ENCODE results near the gene NBEAL2. TPM values are rescaled to one million over a fixed set of nuclear protein-coding genes. Genes with fewer than 3 reads are reported as not detected.
A peak's percentile ranks its signal among the peaks of the same experiment; 100 is the strongest.

The NBEAL2 gene
- total and polyA plus RNA-seq, 2 of the 4 experiments (the other 2 are of a cell fraction) = 2.2 to 12.5 TPM

- Histone ChIP-seq H3K18ac (ENCODE audit: low read depth, low read length) (no peak overlapping the region), H3K9me1 (ENCODE audit: insufficient read depth, low read length) (peaks cover 6% of the 10 kb centered on the region; the same call in 1 of the 2 replicates), H3K9me3 (ENCODE audit: control insufficient read depth, insufficient read depth, low read length) (no peaks in the 10 kb centered on the region), H2AK9ac (replicated peaks; ENCODE audit: low read depth, low read length, poor library complexity) (peak overlapping the region; percentile 34), H2AFZ (replicated peaks; ENCODE audit: low read length, poor library complexity) (no peak overlapping the region), H3K4me2 (ENCODE audit: low read depth, low read length) (no peak overlapping the region), H3K23ac (ENCODE audit: low read depth, low read length) (no peak overlapping the region), H4K20me1 (ENCODE audit: insufficient read depth, low read length) (no peaks in the 10 kb centered on the region), H3K79me1 (ENCODE audit: low read depth in 1 of 2, low read length in 2 of 2) (no peaks in the 10 kb centered on the region), H3K4me1 (ENCODE audit: control insufficient read depth, insufficient read depth, low read length) (peaks cover 5% of the 10 kb centered on the region; the same call in 1 of the 2 replicates), H2BK120ac (ENCODE audit: low read depth, low read length) (no peak overlapping the region), H4K91ac (ENCODE audit: insufficient read depth, low read depth, low read length) (no peak overlapping the region), H2BK15ac (ENCODE audit: low read depth, low read length) (no peak overlapping the region), H2BK20ac (ENCODE audit: low read depth, low read length) (no peak overlapping the region), H4K5ac (ENCODE audit: low read depth, low read length) (no peak overlapping the region), H4K8ac (ENCODE audit: low read depth in 2 of 2, low read length in 2 of 2) (no peak overlapping the region), H3K4me3 (ENCODE audit: insufficient read depth, low read depth, low read length) (no peak overlapping the region), H3K36me3 (ENCODE audit: control insufficient read depth, insufficient read depth, low read length) (peaks cover 4% of the 10 kb centered on the region; the same call in 1 of the 2 replicates), H2BK5ac (ENCODE audit: low read depth, low read length, poor library complexity, severe bottlenecking) (no peak overlapping the region), H3K27me3 (ENCODE audit: control insufficient read depth, insufficient read depth, low read length) (no peaks in the 10 kb centered on the region), H3K56ac (ENCODE audit: extremely low read depth, insufficient read depth, low read length) (no peak overlapping the region), H3K4ac (ENCODE audit: low read depth, low read length) (0 out of 2 replicates have a peak overlapping the region, but pooled peaks have one; percentile 7), H2AK5ac (ENCODE audit: low read depth, low read length) (peak overlapping the region; percentile 57), H3K27ac (ENCODE audit: insufficient read depth, low read length) (no peak overlapping the region), H3K9ac (ENCODE audit: low read depth, low read length) (no peak overlapping the region), H3K14ac (replicated peaks; ENCODE audit: low read depth, low read length) (no peak overlapping the region)
- dilution Hi-C loops (cut with HindIII; ENCODE audit: low sequenced_read_pairs, unreplicated experiment) = no loop called here
- CTCF ChIA-PET = no interaction called here
- TF ChIP-seq NFE2L2 (IDR thresholded peaks at IDR 0.05; ENCODE audit: low read depth, low read length) (no peak), MAFK (IDR thresholded peaks at IDR 0.05; ENCODE audit: low read depth, low read length) (no peak), FOS (IDR thresholded peaks at IDR 0.05; ENCODE audit: low read depth, low read length) (peak; percentile 18; the same call in 1 of the 2 replicates)
- DNase-seq (peak; percentile 46), ATAC-seq (ENCODE audit: low read depth) (peak; percentile 55)
- BruUV-seq (replicated peaks) = no TSS peak
- 96% methylated on average over 4 of the region's 10 CpGs; no CpG with 5 or more reads in 1 of the 2 experiments for WGBS, 2 experiments (ENCODE audit: extremely low coverage in 2 of 2, insufficient read length in 1 of 2)
- POLR2A ChIA-PET (ENCODE audit: unreplicated experiment) = no interaction called here
- in situ Hi-C loops (cut with MboI; ENCODE audit: low sequenced_read_pairs) = no loop called here
- intact Hi-C loops (cut with micrococcal nuclease) = no loop called here
Observed at GRCh38 chr3:47000198-47000815, 20.8 kb downstream of the NBEAL2 start.
